HepG2 (cell line): ENCODE measurements around the gene B4GALT1. TPM values are rescaled to one million over a fixed set of nuclear protein-coding genes. Genes with fewer than 3 reads are reported as not detected.

Experiments
- BCL3 ChIP-seq: sonication (generic); formaldehyde crosslinking; IDR thresholded peaks from 2 replicates; pipeline ENCODE4 v1.5.1; 2020; ENCODE audit warnings: mild to moderate bottlenecking, missing genetic modification reagents, moderate library complexity
- CCAR2 ChIP-seq: fragments of 200-400 bp; formaldehyde crosslinking; optimal IDR thresholded peaks from 2 replicates; pipeline ENCODE3; 2018; ENCODE audit warnings: low read depth, mild to moderate bottlenecking, low read length, moderate library complexity
- FOXK1 ChIP-seq: sonication (generic); formaldehyde crosslinking; IDR thresholded peaks from 2 replicates; pipeline ENCODE4 v1.4.0; 2020; ENCODE audit warnings: low read depth, missing genetic modification reagents, borderline replicate concordance
- GABPB1 ChIP-seq: IDR thresholded peaks from 2 replicates; pipeline ENCODE4 v1.6.1; 2016; ENCODE audit warnings: mild to moderate bottlenecking, missing genetic modification reagents, moderate library complexity, missing compliant biosample characterization
- GLI4 ChIP-seq: sonication (generic); formaldehyde crosslinking; IDR thresholded peaks from 2 replicates; pipeline ENCODE4 v1.5.1; 2020; ENCODE audit warnings: missing genetic modification reagents, mild to moderate bottlenecking, moderate library complexity, borderline replicate concordance
- JUNB ChIP-seq: sonication (generic); formaldehyde crosslinking; IDR thresholded peaks from 2 replicates; pipeline ENCODE4 v1.8.0; 2022; ENCODE audit warnings: missing genetic modification reagents, mild to moderate bottlenecking, borderline replicate concordance
- MAF1 ChIP-seq: sonication (generic); formaldehyde crosslinking; IDR thresholded peaks from 2 replicates; pipeline ENCODE4 v1.5.0; 2020; ENCODE audit warnings: missing genetic modification reagents, borderline replicate concordance
- MIER3 ChIP-seq: IDR thresholded peaks from 2 replicates; pipeline ENCODE4 v1.6.1; 2016; ENCODE audit warnings: missing compliant biosample characterization, borderline replicate concordance
- NFE2 ChIP-seq: sonication (generic); formaldehyde crosslinking; IDR thresholded peaks from 2 replicates; pipeline ENCODE4 v1.4.0; 2020; ENCODE audit warnings: missing genetic modification reagents
- PREB ChIP-seq: sonication (generic); formaldehyde crosslinking; IDR thresholded peaks from 2 replicates; pipeline ENCODE4 v1.4.0; 2020; ENCODE audit warnings: missing genetic modification reagents
- RXRB ChIP-seq: IDR thresholded peaks from 2 replicates; pipeline ENCODE4 v1.6.1; 2016; ENCODE audit warnings: borderline replicate concordance, missing genetic modification reagents, missing compliant biosample characterization
- SOX6 ChIP-seq, 2 experiments: fragments of 450-650 bp in 1 of 2; sonication (generic) in 1 of 2; formaldehyde crosslinking in 1 of 2; IDR thresholded peaks; 2 replicates each; pipeline versions ENCODE4 v1.4.0 to v1.6.1; 2017 to 2020; ENCODE audit warnings: antibody characterized with exemption in 1 of 2, mild to moderate bottlenecking in 1 of 2, missing genetic modification reagents in 1 of 2
- SP4 ChIP-seq: sonication (generic); formaldehyde crosslinking; IDR thresholded peaks from 2 replicates; pipeline ENCODE4 v1.8.1; 2023; ENCODE audit warnings: mild to moderate bottlenecking, missing genetic modification reagents
- TFDP2 ChIP-seq: sonication (generic); formaldehyde crosslinking; IDR thresholded peaks from 2 replicates; pipeline ENCODE4 v1.4.0; 2020; ENCODE audit warnings: missing genetic modification reagents
- THRA ChIP-seq: sonication (generic); formaldehyde crosslinking; IDR thresholded peaks from 2 replicates; pipeline ENCODE4 v1.4.0; 2020; ENCODE audit warnings: missing genetic modification reagents, borderline replicate concordance
- ZBTB21 ChIP-seq: sonication (generic); formaldehyde crosslinking; IDR thresholded peaks from 2 replicates; pipeline ENCODE4 v1.4.0; 2020; ENCODE audit warnings: missing genetic modification reagents
- ZNF234 ChIP-seq: sonication (generic); formaldehyde crosslinking; conservative IDR thresholded peaks from 2 replicates; pipeline ENCODE4 v1.5.1; 2020; ENCODE audit warnings: mild to moderate bottlenecking, missing genetic modification reagents
- ZNF333 ChIP-seq: sonication (generic); formaldehyde crosslinking; IDR thresholded peaks from 2 replicates; pipeline ENCODE4 v1.4.0; 2020; ENCODE audit warnings: mild to moderate bottlenecking, missing genetic modification reagents, borderline replicate concordance
- ZNF44 ChIP-seq: sonication (generic); formaldehyde crosslinking; IDR thresholded peaks from 2 replicates; pipeline ENCODE4 v1.5.1; 2020; ENCODE audit warnings: mild to moderate bottlenecking, missing genetic modification reagents
- ZNF558 ChIP-seq: sonication (generic); formaldehyde crosslinking; IDR thresholded peaks from 2 replicates; pipeline ENCODE4 v1.9.0; 2022; ENCODE audit warnings: mild to moderate bottlenecking, missing genetic modification reagents, borderline replicate concordance
- ZNF580 ChIP-seq: IDR thresholded peaks from 2 replicates; pipeline ENCODE4 v1.6.1; 2016; ENCODE audit warnings: low read depth, borderline replicate concordance
- ZNF724P ChIP-seq: sonication (generic); formaldehyde crosslinking; IDR thresholded peaks from 2 replicates; pipeline ENCODE4 v1.8.0; 2022; ENCODE audit warnings: missing genetic modification reagents, borderline replicate concordance
- ZNF772 ChIP-seq: sonication (generic); formaldehyde crosslinking; IDR thresholded peaks from 2 replicates; pipeline ENCODE4 v1.5.0; 2020; ENCODE audit warnings: mild to moderate bottlenecking, missing genetic modification reagents
- polyA plus RNA-seq, 8 experiments: library from polyadenylated mRNA; depleted of rRNA in 3 of 8; stranded (reverse) in 7 of 8; unstranded in 1 of 8; fragments of >200 nt; fragmentation: Illumina TruSeq in 4 of 8; extraction: Trizol in 4 of 8; gene quantifications; 2 replicates each; pipeline versions ENCODE4 v1.2.1 to v1.2.3, GENCODE V29; 2011 to 2016; ENCODE audit warnings: low read depth in 4 of 8, missing spikeins in 1 of 8, mixed read lengths in 1 of 8; ENCODE audit not compliant: insufficient read depth in 1 of 8
- total RNA-seq, 5 experiments: library from RNA; depleted of rRNA; stranded (reverse); fragments of >200 nt; fragmentation: Illumina TruSeq; extraction: Trizol; gene quantifications; 2 replicates each; pipeline ENCODE4 v1.2.3, GENCODE V29; 2016; ENCODE audit warnings: low read depth in 1 of 5

The B4GALT1 gene
- total and polyA plus RNA-seq, 2 of the 13 experiments (the other 11 are each of a cell fraction or from before 2014, with no cell fraction given) = 15.7 to 33.5 TPM

GRCh38 chr9:33076046-33077004 lies 90.8 kb downstream of the B4GALT1 start, which contains the start of gene SMU1 (continued):
- TF ChIP-seq ZNF558 (CRISPR knock-in tag) (peak; percentile 72; the same call in 1 of the 2 replicates), BCL3 (CRISPR knock-in tag) (0 out of 2 replicates have a peak, but pooled peaks have one; percentile 56), RXRB (CRISPR knock-in tag) (peak; percentile 71), JUNB (no peak), PREB (CRISPR knock-in tag) (no peak), ZNF580 (CRISPR knock-in tag) (peak; percentile 71; the same call in 1 of the 2 replicates), ZNF724P (no peak), SOX6 (IDR thresholded peaks at IDR 0.05) (no peak), SOX6 (CRISPR knock-in tag; IDR thresholded peaks at IDR 0.05) (peak; percentile 70), GABPB1 (peak; percentile 98), SP4 (CRISPR knock-in tag) (peak; percentile 79), FOXK1 (CRISPR knock-in tag) (peak; percentile 84), CCAR2 (no peak), NFE2 (no peak), ZNF234 (CRISPR knock-in tag) (no peak), MIER3 (CRISPR knock-in tag) (0 out of 2 replicates have a peak, but pooled peaks have one; percentile 31), ZNF333 (CRISPR knock-in tag) (peak; percentile 79; the same call in 1 of the 2 replicates), ZNF772 (CRISPR knock-in tag) (peak; percentile 60; the same call in 1 of the 2 replicates), GLI4 (0 out of 2 replicates have a peak, but pooled peaks have one; percentile 51), ZNF44 (0 out of 2 replicates have a peak, but pooled peaks have one; percentile 37), MAF1 (CRISPR knock-in tag) (0 out of 2 replicates have a peak, but pooled peaks have one; percentile 56), TFDP2 (CRISPR knock-in tag) (peak; percentile 80), ZBTB21 (peak; percentile 42; the same call in 1 of the 2 replicates), THRA (CRISPR knock-in tag) (no peak)
